Measurements from ENCODE around the gene IP6K3.

The IP6K3 gene

GRCh38 chr6:33686225-33686924 is 60.3 kb downstream of the IP6K3 start:
- no peak for DNase-seq

GRCh38 chr6:33685411-33686224 is 61.1 kb downstream of the IP6K3 start:
- DNase-seq = no peak

DNA sequence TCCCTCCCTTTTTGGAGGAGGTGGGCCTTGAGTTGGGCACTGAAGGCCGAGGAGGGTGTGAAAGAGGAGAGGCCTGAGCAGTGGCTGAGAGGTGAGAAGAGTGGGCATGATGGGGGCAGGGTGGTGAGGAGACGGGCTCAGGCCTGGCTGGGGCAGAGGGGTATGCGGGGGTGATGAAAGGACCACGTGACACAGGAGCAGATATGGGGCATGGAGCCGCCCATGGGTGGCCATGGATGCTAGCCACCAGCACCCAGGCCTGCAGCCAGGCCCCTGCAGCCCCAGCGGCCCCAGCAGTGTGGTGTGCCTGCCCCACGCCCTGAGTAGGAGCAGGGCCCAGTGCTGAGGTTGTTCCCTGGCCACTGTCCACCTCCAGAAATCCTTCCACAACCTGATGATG is 61.7 kb downstream of the IP6K3 start:
- DNase-seq = no peak

GRCh38 chr6:33684428-33684896 is 62.2 kb downstream of the IP6K3 start:
- DNase-seq = no peak

DNA sequence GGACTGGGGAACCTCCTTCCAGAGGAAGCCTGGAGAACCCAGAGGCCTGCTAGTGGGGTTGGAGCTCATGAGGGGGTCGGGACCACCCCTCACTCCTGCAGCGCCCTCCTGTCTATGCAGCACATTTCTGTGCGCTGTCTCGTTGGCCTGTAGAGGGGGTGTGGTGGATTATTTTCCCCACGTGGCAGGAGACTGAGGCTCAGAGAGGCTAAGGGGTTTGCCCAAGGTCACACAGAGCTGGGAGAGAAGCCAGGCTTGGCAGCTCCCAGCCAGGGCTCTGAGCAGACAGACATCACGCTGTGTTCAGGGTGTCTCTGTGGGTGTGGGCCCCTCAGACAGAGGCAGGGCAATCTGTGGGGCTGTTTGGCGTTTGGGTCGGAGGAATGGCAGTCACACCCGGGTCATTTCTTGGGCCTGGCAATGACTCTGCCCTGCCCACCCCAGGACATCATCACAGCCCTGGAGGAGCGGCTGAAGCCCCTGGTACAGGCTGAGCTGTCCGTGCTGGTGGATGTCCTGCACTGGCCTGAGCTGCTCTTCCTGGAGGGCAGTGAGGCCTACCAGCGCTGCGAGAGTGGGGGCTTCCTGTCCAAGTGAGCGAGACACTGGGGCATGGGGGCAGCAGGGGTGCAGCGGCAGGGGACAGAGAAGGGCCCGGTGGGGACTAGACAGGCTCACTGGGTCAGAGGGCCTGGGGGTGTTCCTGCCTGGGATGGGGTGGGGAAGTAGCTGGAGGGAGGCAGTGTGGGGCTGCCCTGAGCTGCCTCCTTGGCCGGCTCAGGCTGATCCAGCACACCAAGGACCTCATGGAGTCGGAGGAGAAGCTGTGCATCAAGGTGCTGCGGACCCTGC is 62.9 kb downstream of the IP6K3 start:
- DNase-seq = no peak

DNA sequence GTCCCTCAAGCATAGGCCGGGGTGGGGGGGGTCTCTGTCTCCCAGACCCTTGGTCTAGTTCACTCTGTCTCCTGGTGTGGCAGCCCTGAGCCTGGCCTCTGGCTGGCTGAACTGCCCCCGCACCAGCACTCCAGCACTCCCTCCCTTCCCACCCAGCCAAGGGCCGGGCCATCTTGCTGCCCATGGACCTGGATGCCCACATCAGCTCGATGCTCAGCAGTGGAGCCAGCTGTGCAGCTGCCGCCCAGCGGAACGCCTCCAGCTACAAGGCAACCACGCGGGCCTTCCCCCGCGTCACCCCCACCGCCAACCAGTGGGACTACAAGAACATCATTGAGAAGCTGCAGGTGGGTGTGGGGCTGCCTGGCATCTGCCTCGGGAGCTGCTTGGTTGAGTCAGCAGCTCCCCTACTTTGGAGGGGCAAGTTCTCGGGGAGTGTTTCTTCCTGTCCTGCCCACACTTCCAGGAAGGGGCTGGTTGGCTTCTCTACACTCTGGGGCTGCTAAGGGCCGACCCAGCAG is 63.6 kb downstream of the IP6K3 start:
- no peak for DNase-seq

DNA sequence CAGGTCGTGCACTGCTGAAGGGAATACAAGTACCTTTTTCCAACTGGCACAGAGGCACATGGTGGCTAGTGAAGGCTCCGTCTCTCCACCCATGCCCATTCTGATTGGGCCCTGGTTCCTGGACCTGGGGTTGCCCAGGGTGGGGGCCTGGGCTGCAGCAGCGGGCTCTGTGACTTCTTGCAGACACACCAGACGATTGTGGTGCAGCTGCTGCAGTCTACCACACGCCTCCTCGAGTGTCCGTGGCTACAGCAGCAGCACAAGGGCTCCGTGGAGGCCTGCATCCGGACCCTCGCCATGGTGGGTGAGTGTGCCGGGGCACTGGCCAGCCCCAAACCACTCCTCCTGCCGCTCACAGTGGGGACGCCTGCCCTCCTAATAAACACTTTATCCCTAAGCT is 64.4 kb downstream of the IP6K3 start:
- no peak for DNase-seq

- no peak for DNase-seq
Observed at GRCh38 chr6:33679761-33680160, 66.9 kb downstream of the IP6K3 start.

DNA sequence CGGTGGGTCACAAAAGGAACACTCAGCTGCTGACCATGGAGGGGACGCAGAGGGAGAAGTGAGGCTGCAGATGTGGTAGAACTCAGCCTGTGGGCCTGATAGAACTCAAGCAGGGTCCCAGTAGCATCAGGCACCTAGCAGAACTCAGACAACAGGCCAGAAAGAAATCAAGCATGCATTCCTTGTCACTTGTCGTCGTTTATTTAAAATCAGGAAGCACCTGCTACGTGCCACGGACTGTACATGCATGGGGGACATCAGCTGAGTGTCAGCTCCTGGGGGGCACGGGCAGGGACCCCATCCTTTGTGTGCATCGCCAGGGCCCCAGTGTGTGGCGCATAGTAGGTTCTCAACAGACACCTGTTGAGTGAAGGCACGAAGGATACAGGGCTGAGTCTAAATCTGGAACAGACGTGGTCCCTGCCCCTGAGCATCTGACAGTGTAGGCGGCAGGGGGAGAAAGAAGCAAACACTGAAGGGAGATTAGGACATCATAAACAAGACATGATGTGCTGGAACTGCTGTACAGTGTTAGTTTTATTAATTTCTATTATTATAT is 67.7 kb downstream of the IP6K3 start:
- no peak for DNase-seq

GRCh38 chr6:33678233-33678931 is 68.3 kb downstream of the IP6K3 start:
- no peak for DNase-seq

GRCh38 chr6:33677689-33678088 is 69.0 kb downstream of the IP6K3 start:
- DNase-seq = no peak

- DNase-seq = no peak
Observed at GRCh38 chr6:33677143-33677660, 69.5 kb downstream of the IP6K3 start.

DNA sequence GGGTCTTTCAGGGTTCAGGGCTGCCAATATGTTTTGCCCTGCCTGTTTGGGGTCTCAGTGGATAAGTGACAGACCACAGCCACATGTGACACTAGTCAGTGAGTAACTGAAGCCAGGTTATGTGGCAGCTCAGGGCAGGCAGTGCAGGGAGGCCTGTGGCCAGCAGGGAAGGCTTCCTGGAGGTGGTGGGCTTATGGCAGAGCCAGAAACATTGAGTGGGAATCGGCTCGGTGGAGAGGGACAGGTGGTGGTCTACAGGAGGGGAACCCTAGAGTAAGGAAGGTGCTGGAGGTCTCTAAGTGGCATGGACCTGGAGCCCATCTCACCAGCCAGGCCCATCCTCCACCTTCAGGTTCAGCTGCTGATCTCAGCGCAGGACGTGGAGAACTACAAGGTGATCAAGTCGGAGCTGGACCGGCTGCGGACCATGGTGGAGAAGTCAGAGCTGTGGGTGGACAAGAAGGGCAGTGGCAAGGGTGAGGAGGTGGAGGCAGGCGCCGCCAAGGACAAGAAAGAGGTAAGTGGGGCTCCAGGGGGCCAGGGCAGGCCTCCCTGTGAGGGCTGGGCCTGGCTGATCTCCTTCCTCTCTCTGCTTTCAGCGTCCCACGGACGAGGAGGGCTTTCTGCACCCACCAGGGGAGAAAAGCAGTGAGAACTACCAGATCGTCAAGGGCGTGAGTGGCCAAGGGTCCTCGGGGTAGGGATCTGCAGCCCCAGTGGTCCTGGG is 70.1 kb downstream of the IP6K3 start:
- DNase-seq = no peak

- no peak for DNase-seq
Observed at GRCh38 chr6:33675968-33676367, 70.7 kb downstream of the IP6K3 start.

DNA sequence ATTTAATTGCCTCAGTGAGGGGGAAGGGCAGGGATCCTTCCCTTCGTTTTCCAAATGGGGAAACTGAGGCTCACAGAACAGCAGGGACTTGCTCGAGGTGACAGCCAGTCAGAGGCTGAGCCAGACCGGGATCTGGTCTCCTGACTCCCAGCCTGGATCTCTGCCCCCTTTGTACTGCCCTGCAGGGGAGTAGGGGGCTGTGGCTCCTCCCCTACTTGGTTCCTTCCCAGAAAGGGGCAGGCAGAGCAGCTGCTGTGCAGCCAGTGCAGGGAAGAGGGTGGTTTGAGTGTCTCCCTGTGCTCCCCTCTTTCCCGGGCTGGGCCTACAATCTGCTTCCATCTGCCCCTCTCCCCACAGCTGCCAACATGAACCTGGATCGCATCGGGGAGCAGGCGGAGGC is 72.9 kb downstream of the IP6K3 start:
- no peak for DNase-seq

DNA sequence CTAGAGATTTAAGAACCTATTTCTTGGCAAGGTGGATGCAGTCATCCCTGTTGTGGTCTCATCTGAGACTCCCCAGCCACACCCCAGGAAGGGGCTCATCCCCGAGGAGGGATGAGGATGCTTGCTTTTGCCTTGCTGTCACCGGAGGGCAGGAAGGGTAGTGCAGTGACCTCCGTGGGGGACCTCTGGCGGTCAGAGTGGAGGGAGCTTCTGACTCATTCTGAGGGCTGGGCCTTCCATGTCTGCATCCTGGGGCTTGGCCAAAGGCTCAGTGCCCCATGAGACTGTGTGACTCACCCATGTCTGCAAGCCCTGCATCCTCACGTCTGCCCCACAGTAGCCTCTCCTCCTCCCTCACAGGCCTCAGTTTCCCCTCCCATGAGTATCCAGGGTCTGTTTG is 73.9 kb downstream of the IP6K3 start:
- no peak for DNase-seq

DNA sequence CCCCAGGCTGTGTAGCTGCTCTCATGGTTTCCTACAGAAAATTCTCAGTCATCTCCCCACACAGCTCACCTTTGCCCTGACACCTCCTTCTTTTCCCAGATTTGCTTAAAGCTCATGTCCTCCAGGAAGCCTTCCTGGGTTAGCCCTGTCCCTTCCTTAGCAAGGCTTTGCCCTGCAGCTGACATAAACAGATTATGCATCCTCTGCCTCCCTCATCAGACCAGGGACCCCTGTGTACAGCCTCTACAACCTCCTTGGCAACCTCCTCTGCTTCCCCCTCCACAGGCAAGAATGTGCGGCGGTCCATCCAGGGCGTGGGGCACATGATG is 75.0 kb downstream of the IP6K3 start:
- DNase-seq = no peak

Measured in NCI-H2107 (cell line).